Measurements from ENCODE around the gene PRKCB. TPM values are rescaled to one million over a fixed set of nuclear protein-coding genes. Genes with fewer than 3 reads are reported as not detected.

The PRKCB gene
- total and polyA plus RNA-seq, 4 experiments from 2014 or later: 46.5 to 106 (median 98.2) TPM

DNA sequence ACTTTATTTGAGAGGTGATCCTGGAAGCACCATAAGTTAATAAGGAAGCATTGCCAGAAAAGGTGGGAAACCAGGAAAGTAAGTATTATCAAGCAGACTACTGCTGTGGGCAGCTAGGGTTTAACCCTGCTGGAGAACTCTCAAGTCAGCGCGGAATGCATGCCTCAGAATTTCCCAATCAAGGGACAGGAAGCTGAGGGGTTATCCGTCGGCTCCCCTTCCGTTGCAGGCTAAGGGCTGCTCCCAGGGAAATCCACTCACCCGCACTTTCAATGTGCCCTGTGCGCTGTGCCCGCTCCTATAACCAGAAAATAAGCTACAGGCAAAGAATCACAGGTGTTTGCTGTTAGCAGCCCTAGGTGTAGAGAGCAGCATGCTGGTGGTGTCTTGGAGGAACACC is 281.9 kb downstream of the PRKCB start:
- ChIA-PET CTCF (ENCODE audit: partially characterized antibody) (no interaction called here), POLR2A (ENCODE audit: partially characterized antibody) (no interaction called here)

DNA sequence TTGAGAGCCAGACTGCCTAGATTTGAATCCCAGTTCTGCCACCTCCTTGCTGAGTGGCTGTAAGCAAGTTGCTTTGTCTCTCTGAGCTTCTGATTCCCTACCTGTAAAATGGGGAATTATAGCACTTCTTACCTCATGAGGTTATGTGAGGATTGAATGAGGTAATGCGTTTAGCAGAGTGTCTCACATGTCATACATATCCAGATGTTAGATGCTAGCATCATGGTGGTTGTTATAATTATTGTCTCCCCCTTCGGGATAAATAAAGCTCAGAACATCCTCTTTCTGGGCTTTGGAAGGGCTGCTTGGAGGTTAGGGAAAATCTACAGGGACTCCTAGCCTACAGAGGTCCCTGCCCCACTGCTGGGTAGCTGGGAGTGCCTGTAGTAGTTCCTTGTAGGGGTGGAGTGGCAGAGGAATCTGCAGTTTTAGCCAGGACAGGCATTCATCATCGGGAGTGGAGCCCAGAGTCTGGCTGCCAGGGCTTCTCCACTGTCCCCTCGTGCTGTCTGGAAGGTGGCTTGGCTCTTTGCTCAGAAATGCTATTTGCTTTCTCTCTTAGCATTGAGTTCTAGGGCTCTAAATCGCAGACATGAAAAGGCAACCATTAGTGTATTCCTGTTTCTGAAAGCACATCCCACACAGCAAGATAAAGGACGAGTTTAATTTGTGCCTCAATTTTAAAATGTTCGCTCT is 282.5 kb downstream of the PRKCB start:
- intact Hi-C loops (cut with micrococcal nuclease): no loop called here
- H3K4me3 ChIP-seq (ENCODE audit: low read length in 2 of 2): no peak overlapping the region
- H3K36me3 Mint-ChIP-seq: peaks cover 59 to 67% of the 10 kb centered on the region in 2 donors
- peak overlapping the region in 2 of 7 donors; percentile 2 to 9 for H3K27ac Mint-ChIP-seq
- no peaks in the 10 kb centered on the region for H3K9me3 ChIP-seq (ENCODE audit: control insufficient read depth in 1 of 2, low read length in 2 of 2)
- no peak overlapping the region for H3K4me3 Mint-ChIP-seq
- H3K36me3 ChIP-seq (ENCODE audit: insufficient read depth, low read length): peaks cover 14% of the 10 kb centered on the region
- peaks cover 0 to 3% (median 0%) of the 10 kb centered on the region in 8 donors for H3K9me3 Mint-ChIP-seq
- H3K4me1 ChIP-seq (ENCODE audit: insufficient read depth, low read length): no peaks in the 10 kb centered on the region
- H3K27me3 Mint-ChIP-seq: no peaks in the 10 kb centered on the region
- no peak overlapping the region for H3K27ac ChIP-seq (ENCODE audit: low read depth, low read length)
- no peak for DNase-seq
- H3K4me1 Mint-ChIP-seq: peaks cover 0 to 14% (median under 1%) of the 10 kb centered on the region in 4 donors
- POLR2A ChIA-PET (ENCODE audit: partially characterized antibody): no interaction called here
- no peaks in the 10 kb centered on the region for H3K27me3 ChIP-seq (ENCODE audit: insufficient read depth, low read length)
- CTCF ChIA-PET (ENCODE audit: partially characterized antibody): no interaction called here

More for the DNA sequence above, 281.9 kb downstream of the PRKCB start:
- intact Hi-C loops (cut with micrococcal nuclease): no loop called here
- peaks cover 59 to 67% of the 10 kb centered on the region in 2 donors for H3K36me3 Mint-ChIP-seq
- H3K27ac Mint-ChIP-seq: peak overlapping the region in 1 of 7 donors; percentile 2
- peaks cover 0 to 2% (median 0%) of the 10 kb centered on the region in 8 donors for H3K9me3 Mint-ChIP-seq
- Histone ChIP-seq H3K4me1 (ENCODE audit: insufficient read depth, low read length) (no peaks in the 10 kb centered on the region), H3K27ac (ENCODE audit: low read depth, low read length) (no peak overlapping the region), H3K27me3 (ENCODE audit: insufficient read depth, low read length) (no peaks in the 10 kb centered on the region), H3K9me3 (ENCODE audit: control insufficient read depth in 1 of 2, low read length in 2 of 2) (no peaks in the 10 kb centered on the region), H3K36me3 (ENCODE audit: insufficient read depth, low read length) (peaks cover 14% of the 10 kb centered on the region), H3K4me3 (ENCODE audit: low read length in 2 of 2) (no peak overlapping the region)
- no peaks in the 10 kb centered on the region for H3K27me3 Mint-ChIP-seq
- no peak overlapping the region for H3K4me3 Mint-ChIP-seq
- H3K4me1 Mint-ChIP-seq: peaks cover 0 to 14% (median under 1%) of the 10 kb centered on the region in 4 donors
- no peak for DNase-seq

- H3K27ac Mint-ChIP-seq: peak overlapping the region in 1 of 7 donors; percentile 69
- POLR2A ChIA-PET (ENCODE audit: partially characterized antibody): no interaction called here
- peaks cover 0 to 3% (median 0%) of the 10 kb centered on the region in 8 donors for H3K9me3 Mint-ChIP-seq
- Histone ChIP-seq H3K27me3 (ENCODE audit: insufficient read depth, low read length) (no peaks in the 10 kb centered on the region), H3K36me3 (ENCODE audit: insufficient read depth, low read length) (peaks cover 27% of the 10 kb centered on the region), H3K27ac (ENCODE audit: low read depth, low read length) (no peak overlapping the region), H3K4me3 (ENCODE audit: low read length in 2 of 2) (no peak overlapping the region), H3K9me3 (ENCODE audit: control insufficient read depth in 1 of 2, low read length in 2 of 2) (no peaks in the 10 kb centered on the region), H3K4me1 (ENCODE audit: insufficient read depth, low read length) (no peaks in the 10 kb centered on the region)
- intact Hi-C loops (cut with micrococcal nuclease): no loop called here
- no peaks in the 10 kb centered on the region for H3K27me3 Mint-ChIP-seq
- no peak for DNase-seq
- CTCF ChIA-PET (ENCODE audit: partially characterized antibody): no interaction called here
- H3K4me3 Mint-ChIP-seq: no peak overlapping the region
- peaks cover 0 to 11% (median under 1%) of the 10 kb centered on the region in 4 donors for H3K4me1 Mint-ChIP-seq
- H3K36me3 Mint-ChIP-seq: peaks cover 61 to 69% of the 10 kb centered on the region in 2 donors
These were observed 284.0 kb downstream of the PRKCB start for GRCh38 chr16:24119807-24120206.

- Histone ChIP-seq H3K36me3 (ENCODE audit: insufficient read depth, low read length) (peaks cover 37% of the 10 kb centered on the region), H3K9me3 (ENCODE audit: control insufficient read depth in 1 of 2, low read length in 2 of 2) (no peaks in the 10 kb centered on the region), H3K4me3 (ENCODE audit: low read length in 2 of 2) (no peak overlapping the region), H3K27me3 (ENCODE audit: insufficient read depth, low read length) (no peaks in the 10 kb centered on the region), H3K27ac (ENCODE audit: low read depth, low read length) (no peak overlapping the region), H3K4me1 (ENCODE audit: insufficient read depth, low read length) (no peaks in the 10 kb centered on the region)
- ChIA-PET POLR2A (ENCODE audit: partially characterized antibody) (no interaction called here), CTCF (ENCODE audit: partially characterized antibody) (interaction anchor here (1.1 kb wide), 1 partner anchor 130 kb away, joined by 5 read pairs; no protein-coding TSS in a partner anchor)
- intact Hi-C loops (cut with micrococcal nuclease): no loop called here
- Mint-ChIP-seq H3K36me3 (peaks cover 78 to 80% of the 10 kb centered on the region in 2 donors), H3K9me3 (peaks cover 0 to 3% (median 0%) of the 10 kb centered on the region in 8 donors), H3K27ac (peak overlapping the region in 1 of 7 donors; percentile 80), H3K4me3 (no peak overlapping the region), H3K4me1 (peaks cover 0 to 6% (median 1%) of the 10 kb centered on the region in 4 donors), H3K27me3 (no peaks in the 10 kb centered on the region)
- no peak for DNase-seq
These were observed 287.5 kb downstream of the PRKCB start for GRCh38 chr16:24123275-24123674.

DNA sequence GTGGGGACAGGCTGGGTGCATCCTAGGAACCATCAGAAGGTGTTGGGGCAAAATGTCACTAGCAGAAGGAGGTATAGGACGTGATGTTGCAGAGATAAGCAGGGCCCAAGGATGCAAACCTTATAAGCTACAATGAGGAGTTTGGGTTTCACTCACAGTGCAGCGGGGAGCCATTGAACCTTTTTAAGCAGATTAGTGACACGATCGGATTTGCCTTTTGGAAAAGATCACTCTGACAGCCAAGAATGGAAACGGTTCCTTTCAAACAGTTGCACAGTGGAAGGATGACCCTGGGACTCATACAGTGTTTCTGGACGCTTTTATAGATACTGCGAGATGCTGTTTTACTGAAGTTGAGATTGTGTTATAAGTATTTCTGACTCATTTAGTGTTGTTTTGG is 288.5 kb downstream of the PRKCB start:
- no peak overlapping the region for H3K4me3 Mint-ChIP-seq
- peaks cover 70 to 75% of the 10 kb centered on the region in 2 donors for H3K36me3 Mint-ChIP-seq
- Histone ChIP-seq H3K27ac (ENCODE audit: low read depth, low read length) (no peak overlapping the region), H3K9me3 (ENCODE audit: control insufficient read depth in 1 of 2, low read length in 2 of 2) (no peaks in the 10 kb centered on the region), H3K4me1 (ENCODE audit: insufficient read depth, low read length) (no peaks in the 10 kb centered on the region), H3K36me3 (ENCODE audit: insufficient read depth, low read length) (peaks cover 43% of the 10 kb centered on the region), H3K27me3 (ENCODE audit: insufficient read depth, low read length) (no peaks in the 10 kb centered on the region), H3K4me3 (ENCODE audit: low read length in 2 of 2) (no peak overlapping the region)
- CTCF ChIA-PET (ENCODE audit: partially characterized antibody): interaction anchor here (1.1 kb wide), 1 partner anchor 129 kb away, joined by 5 read pairs; no protein-coding TSS in a partner anchor
- no peaks in the 10 kb centered on the region for H3K27me3 Mint-ChIP-seq
- POLR2A ChIA-PET (ENCODE audit: partially characterized antibody): no interaction called here
- peaks cover 0 to 3% (median 0%) of the 10 kb centered on the region in 8 donors for H3K9me3 Mint-ChIP-seq
- peaks cover 0 to 7% (median 1%) of the 10 kb centered on the region in 4 donors for H3K4me1 Mint-ChIP-seq
- DNase-seq: no peak
- intact Hi-C loops (cut with micrococcal nuclease): no loop called here
- no peak overlapping the region for H3K27ac Mint-ChIP-seq

- Mint-ChIP-seq H3K27ac (peak overlapping the region in 1 of 7 donors; percentile 12), H3K4me1 (peaks cover 0 to 8% (median 1%) of the 10 kb centered on the region in 4 donors), H3K4me3 (no peak overlapping the region), H3K9me3 (peaks cover 0 to 3% (median 0%) of the 10 kb centered on the region in 8 donors), H3K36me3 (peaks cover 68 to 75% of the 10 kb centered on the region in 2 donors), H3K27me3 (no peaks in the 10 kb centered on the region)
- POLR2A ChIA-PET (ENCODE audit: partially characterized antibody): no interaction called here
- intact Hi-C loops (cut with micrococcal nuclease): no loop called here
- CTCF ChIA-PET (ENCODE audit: partially characterized antibody): no interaction called here
- H3K4me3 ChIP-seq (ENCODE audit: low read length in 2 of 2): no peak overlapping the region
- H3K27me3 ChIP-seq (ENCODE audit: insufficient read depth, low read length): no peaks in the 10 kb centered on the region
- no peaks in the 10 kb centered on the region for H3K4me1 ChIP-seq (ENCODE audit: insufficient read depth, low read length)
- H3K9me3 ChIP-seq (ENCODE audit: control insufficient read depth in 1 of 2, low read length in 2 of 2): no peaks in the 10 kb centered on the region
- no peak for DNase-seq
- H3K27ac ChIP-seq (ENCODE audit: low read depth, low read length): no peak overlapping the region
- peaks cover 40% of the 10 kb centered on the region for H3K36me3 ChIP-seq (ENCODE audit: insufficient read depth, low read length)
These were observed 289.4 kb downstream of the PRKCB start for GRCh38 chr16:24125214-24125613.

DNA sequence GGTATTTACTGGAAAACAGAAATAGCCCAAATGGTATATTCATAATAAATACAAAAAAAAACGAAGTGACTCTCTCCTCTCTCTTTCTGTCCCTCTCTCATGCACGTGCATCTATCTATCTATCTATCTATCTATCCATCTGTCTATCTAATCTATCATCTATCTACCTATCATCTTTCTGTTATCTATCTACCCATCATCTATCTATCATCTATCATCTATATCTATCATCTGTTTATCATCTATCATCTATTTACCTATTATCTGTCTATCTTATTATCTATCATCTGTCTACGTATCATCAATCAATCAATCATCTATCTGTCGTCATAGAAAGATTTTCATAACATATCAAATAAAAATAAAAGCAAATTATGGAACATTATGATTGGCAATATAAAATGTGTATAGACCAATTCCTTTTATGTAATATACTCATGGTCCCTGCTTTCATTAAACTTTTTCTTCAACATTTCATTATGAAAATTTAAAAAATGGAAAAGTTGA is 293.7 kb downstream of the PRKCB start:
- no peaks in the 10 kb centered on the region for H3K27me3 ChIP-seq (ENCODE audit: insufficient read depth, low read length)
- H3K4me3 ChIP-seq (ENCODE audit: low read length in 2 of 2): no peak overlapping the region
- no peaks in the 10 kb centered on the region for H3K4me1 ChIP-seq (ENCODE audit: insufficient read depth, low read length)
- Mint-ChIP-seq H3K4me3 (no peak overlapping the region), H3K4me1 (peaks cover 7 to 22% (median 12%) of the 10 kb centered on the region in 4 donors), H3K9me3 (no peaks in the 10 kb centered on the region), H3K27ac (peak overlapping the region in 1 of 7 donors; percentile 5), H3K36me3 (peaks cover 55 to 63% of the 10 kb centered on the region in 2 donors), H3K27me3 (no peaks in the 10 kb centered on the region)
- ChIA-PET CTCF (ENCODE audit: partially characterized antibody) (no interaction called here), POLR2A (ENCODE audit: partially characterized antibody) (interaction anchor here (0.6 kb wide), 1 partner anchor 38 kb away, joined by 3 read pairs; no protein-coding TSS in a partner anchor)
- no peak overlapping the region for H3K27ac ChIP-seq (ENCODE audit: low read depth, low read length)
- no peaks in the 10 kb centered on the region for H3K9me3 ChIP-seq (ENCODE audit: control insufficient read depth in 1 of 2, low read length in 2 of 2)
- DNase-seq: no peak
- peaks cover 21% of the 10 kb centered on the region for H3K36me3 ChIP-seq (ENCODE audit: insufficient read depth, low read length)
- intact Hi-C loops (cut with micrococcal nuclease): no loop called here

Data from CD4-positive, alpha-beta memory T cell (primary cell).